HTERT RPE-1 (cell line): ENCODE results near the gene STAB1.
"Not testable (repeated sequence)": the region's sequence is repeated elsewhere in the genome, so short reads cannot be mapped to it uniquely, and the experiment has no call there.

ENCODE experiments used
- in situ Hi-C: fragments of 300-500 bp; cut with MboI; formaldehyde crosslinking; loops from 4 replicates; pipeline ENCODE4 v1.14.3; 2020; ENCODE audit warnings: low sequenced_read_pairs

The STAB1 gene

DNA sequence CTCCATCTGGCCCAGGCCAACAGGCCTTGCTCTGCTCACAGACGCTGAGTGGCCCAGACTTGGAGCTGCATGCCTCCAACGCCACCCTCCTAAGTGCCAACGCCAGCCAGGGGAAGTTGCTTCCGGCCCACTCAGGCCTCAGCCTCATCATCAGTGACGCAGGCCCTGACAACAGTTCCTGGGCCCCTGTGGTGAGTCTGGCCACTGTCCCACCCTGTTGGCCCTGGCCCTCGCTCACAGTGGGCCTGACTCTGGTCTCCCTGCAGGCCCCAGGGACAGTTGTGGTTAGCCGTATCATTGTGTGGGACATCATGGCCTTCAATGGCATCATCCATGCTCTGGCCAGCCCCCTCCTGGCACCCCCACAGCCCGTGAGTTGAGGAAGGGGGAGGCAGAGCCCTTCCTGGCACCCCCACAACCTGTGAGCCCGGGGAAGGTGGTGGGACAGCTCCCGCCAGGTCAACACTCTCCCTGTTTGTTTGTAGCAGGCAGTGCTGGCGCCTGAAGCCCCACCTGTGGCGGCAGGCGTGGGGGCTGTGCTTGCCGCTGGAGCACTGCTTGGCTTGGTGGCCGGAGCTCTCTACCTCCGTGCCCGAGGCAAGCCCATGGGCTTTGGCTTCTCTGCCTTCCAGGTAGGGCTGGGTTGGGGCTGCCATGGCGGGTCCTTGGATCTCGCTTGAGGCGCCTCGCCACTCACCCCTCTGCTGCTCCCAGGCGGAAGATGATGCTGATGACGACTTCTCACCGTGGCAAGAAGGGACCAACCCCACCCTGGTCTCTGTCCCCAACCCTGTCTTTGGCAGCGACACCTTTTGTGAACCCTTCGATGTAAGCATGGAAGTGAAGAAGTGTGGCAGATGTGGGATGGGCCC, 28.5 kb downstream of the STAB1 start:
- in situ Hi-C loops = no loop called here

DNA sequence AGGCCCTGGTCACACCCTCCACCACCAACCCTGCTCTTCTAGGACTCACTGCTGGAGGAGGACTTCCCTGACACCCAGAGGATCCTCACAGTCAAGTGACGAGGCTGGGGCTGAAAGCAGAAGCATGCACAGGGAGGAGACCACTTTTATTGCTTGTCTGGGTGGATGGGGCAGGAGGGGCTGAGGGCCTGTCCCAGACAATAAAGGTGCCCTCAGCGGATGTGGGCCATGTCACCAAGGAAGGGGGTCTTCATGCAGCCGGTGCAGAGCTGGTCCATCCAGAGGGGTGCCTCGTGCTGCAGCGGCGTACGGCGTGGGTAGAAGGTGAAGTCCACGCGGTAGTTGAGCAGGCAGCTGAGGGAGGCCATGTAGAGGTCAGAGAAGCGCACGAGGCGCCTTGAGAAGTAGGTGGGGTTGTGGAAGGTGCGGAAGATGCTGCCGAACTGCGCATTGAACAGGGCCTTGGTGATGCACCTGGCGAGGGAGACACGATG, 29.2 kb downstream of the STAB1 start:
- in situ Hi-C loops = no loop called here

DNA sequence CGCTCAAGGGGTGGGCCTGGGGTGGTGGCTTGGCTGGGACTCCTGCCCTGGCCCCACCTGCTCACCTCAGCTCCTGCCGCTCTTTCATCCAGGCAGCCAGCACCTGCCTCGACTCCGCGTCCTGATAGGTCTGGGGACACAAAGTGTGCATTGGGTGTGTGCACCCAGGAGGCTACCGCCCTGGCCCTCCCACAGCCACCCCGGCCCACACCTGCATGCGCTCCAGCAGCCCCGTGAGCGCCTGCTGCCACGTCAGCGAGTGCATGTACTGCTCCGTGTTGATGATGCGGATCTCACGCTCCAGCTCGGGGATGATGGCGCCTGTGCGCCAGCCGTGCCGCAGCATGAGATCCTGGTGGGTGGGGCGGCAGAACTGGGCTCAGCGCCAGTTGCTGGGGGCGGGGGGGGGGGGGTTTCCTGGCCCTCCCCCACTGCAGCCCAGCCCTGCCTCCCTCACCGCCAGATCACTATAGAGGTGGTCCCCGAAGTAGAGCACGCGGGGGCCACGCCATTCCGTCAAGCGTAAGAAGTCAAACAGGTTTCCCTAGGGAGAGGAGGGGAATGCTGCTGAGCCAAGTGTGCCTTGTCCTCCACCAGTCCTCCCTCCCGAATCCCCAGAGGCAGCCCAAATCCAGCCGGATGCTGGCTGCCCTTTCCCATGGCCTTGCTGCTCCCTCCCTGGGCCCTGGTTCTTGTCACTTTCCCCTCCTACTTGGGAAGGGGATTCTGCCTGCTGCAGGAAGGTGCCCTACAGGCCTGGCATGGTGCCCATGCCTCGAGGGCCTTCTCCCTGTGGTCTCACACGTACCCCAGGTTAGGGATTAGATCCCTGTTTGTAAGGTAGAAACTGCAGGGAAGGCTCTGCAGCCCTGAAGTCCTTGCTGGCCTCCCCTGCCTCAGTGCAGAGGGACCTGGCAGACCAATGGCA, 29.9 kb downstream of the STAB1 start:
- in situ Hi-C loops = no loop called here

DNA sequence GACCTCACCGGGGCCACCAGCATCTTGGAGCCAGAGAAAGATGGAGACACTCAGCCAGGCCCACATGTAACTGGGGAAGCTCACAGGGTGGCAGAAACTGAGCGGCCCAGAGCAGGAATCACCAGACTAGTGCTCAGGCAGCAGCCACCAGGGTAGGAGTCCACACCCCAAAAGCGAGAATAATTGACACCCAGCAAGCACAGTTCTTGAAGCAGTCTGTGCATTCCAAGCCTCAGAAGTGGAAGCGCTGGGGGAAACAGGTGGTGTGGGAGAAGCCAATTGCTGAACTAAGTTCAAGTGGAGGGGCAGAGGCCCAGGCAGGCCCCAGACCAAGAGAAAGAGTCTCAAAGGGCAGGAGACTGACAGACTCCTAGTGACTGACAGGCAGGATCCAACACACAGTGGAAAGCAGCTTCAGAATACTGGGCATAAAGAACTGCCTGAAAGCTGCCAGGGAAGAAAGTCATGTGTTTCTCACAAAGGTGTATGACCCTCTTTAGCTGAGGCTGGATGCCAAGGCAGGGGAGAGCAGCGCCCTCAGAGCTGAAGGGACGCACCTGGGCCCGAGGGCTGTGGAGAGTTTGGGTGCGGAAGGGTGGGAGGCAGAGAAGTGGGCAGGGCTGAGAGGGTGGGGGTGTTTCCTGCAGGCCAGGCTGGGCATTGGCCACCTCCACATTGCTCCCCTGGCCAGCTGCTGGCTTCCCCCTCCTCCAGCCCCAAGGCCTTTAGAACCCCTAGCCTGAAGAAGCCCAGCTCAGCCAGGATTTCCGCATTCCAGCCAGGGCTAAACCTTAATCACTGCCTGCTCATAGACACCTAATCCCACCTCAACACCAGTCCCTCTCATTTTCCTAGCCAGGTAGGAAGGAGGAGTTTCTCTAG, 30.8 kb downstream of the STAB1 start:
- in situ Hi-C loops = no loop called here

DNA sequence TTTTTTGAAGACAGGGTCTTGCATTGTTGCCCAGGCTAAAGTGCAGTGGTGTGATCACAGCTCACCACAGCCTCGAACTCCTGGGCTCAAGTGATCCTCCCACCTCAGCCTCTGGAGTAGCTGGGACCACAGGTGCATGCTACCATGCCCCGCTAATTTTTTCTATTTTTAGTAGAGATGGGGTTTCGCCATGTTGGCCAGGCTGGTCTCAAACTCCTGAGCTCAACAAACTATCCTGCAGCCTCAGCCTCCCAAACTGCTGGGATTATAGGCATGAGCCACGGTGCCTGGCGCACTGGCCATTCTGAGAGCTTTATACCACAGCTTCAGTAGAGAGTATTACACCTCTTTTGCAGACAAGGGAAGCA, 31.5 kb downstream of the STAB1 start:
- in situ Hi-C loops = not testable (repeated sequence)

DNA sequence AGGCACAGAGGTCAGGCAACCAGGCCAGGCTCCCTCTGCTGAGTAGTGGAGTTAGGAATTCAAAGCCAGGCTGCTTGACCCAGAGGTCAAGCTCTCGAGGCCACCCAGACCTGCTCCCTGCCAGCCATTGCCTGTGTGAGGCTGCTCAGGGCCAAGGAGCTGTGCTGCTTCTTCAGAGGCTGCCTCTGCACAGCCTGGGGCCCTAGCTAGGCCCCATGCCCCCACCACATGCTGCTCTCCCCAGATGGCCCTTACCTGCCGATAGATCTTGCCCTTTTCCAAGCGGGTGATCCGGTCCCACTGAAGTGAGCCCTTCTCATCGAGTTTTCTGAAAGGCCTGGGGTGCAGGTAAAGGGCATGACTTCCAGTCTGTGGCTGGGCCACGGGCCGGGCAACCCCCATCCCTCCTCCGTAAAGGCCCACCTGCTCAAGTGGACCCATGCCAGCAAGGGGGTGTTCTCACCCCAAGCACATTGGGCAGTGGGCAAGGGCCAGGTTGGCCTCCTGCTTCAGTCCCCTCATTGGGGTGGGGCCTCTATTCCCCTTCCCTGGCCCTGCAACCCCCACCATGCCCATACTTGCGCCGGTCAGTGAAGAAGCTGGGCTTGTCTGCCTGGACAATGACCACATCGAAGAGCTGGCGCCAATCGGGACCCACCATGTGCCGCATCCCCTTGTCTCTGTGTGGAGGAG, 32.0 kb downstream of the STAB1 start:
- in situ Hi-C loops = no loop called here

DNA sequence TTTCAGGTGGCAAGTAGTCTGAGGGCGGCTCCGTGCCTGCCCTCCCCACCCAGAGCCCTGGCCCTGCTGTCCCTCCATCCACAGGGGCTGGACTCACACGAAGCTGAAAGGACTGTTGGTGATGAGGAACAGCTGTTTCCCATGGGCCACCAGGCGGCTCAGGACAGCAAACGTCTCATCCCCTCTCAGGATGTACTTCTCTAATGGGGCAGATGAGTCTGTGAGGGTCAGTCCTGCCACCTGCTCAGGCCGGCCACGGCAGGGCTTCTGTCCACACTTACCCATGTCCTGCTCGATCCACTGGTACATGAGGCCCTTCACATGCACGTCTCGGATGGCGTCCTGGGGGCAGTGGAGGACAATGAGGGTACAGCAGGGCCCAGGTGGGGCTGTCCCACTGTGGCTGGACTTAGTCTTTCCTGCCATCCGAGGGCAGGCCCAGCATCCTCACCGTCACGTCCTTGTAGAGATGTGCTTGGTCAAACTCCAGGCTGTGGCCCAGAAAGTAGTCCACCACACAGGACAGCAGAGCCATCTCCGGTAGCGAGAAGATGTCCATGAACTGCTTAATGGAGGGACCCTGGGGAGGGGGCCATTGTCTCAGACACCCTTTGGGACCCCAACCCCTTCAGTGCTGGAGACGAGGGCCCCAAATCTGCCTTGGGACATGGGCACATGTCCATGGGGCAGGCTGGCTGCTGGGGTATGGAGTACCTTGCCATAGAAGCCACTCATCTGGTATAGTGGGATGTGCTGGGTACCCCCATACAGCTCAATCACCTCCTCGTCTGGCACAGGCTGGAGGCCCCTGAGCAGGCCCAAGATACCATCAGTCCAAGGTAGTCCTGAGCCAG, 32.8 kb downstream of the STAB1 start:
- in situ Hi-C loops = no loop called here

DNA sequence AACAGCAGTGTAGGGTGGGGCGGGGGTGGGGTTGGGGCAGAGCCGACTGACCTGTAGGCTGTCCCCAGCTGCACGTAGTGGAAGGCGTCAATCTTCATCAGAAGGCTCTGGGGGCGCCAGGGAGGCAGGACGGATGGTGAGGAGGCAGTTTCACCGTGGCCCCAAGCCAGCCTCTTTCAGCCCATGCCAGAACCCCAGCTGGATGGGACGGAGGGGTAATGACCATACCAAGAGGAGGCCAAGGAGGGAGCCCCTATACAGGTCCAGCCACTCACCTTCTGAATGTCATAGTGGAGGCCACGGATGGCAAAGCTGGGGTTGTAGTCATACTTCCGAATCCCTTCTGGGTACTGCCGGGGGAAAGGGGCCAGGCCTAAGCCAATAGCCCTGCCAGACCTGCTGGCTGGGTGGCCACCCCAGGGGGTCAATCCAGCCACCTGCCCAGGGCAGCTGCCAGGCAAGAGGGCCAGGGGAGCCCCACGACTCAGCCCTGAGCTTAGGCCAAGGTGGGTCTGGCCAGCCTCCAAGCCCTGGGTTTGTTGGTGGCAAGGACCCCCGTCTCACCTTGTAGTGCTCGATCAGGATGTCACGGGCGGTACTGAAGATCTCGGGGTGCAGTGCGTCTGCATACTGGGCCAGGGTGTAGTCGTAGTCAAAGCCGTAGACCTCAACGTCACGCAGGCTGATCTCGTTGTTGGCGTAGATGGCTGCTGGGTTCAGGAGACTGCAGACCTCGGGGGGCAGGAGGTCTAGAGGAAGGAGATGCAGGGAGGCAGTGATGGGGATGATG, 33.6 kb downstream of the STAB1 start:
- in situ Hi-C loops = no loop called here

DNA sequence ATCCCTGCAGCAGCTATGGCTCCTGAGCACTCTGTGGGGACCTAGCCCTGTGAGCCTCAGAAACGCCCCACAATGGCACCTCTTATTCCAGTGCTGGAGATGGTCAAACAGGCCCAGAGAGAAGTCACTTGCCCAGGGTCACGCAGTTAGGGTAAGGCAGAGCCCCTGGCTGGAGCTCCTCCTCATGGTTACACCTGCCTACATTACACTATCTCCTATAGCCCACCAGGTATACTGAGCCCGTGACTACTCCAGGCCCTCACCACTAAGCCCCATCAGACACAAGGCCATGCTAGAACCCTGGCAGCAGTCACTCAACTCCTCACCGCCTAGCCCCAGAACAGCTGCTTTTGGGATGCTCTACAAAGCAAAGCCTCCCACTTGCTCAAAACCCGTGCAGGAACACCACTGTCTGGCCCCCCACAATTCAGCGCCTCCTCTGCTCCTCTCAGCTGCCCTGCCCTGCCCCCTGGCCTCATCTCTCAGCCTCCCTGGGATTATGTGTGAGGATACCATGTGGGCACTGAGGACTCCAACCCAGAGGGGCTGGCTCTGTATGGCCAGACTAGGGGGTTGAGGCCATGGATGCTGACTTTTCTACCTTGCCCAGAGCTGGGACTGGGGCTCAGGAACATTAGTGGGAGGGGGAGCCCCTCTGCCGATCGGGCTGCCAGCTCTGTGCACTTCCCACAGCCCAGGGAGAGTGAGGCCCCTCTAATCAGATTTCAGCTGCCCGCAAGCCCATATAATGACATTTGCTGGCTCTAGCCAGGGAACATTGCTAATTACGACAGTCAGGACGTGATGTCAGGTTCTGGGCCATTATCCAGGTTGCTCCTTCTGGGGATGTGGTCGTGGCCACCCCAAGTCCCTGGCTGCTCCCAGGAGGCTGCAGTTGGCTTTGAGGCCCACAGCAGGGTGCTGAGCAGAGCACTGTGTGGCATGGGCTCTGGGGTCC, 34.5 kb downstream of the STAB1 start:
- in situ Hi-C loops = no loop called here

DNA sequence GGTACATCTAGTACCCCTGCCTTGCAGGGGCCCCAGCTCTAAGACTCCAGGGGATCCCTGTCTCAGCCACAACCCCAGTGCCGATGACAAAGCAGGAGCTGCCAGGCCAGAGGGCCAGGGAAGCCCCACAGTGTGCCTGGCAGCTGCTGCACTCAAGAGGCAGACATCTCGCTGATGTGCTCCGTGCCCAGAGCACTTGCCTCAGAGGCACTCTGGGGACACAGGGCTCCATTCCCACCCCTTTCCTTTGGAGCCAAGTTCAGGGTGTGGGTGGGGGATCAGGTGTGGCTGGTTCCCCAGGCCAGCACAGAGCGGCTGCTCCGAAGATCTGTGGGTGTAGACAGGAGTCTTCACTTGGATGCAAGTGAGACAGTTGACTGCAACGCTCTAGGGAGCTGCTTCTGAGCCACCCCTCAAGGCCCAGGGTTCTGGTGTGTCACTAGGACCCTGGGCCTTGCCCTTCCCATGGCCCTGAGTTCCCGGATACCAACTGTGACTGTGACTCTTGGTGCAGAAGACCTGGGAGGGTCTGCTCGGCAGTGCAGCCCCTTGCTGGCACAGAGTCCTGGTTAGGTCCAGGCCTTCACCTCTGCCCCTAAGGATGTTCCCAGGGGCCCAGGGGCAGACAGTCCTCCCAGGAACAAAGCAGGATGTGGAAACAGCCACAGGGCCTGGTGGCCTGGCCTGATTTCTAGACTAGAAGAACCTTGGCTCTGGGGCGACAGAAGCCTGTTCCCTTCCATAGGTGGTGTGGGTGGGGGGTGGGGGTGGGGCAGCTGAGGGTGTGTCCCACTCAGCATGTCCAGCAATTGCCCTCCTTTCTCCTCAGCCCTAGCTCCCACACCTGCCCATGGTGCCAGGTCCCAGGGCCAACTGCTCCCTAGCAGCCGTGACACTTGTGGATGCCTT, 36.0 kb downstream of the STAB1 start:
- in situ Hi-C loops = no loop called here

DNA sequence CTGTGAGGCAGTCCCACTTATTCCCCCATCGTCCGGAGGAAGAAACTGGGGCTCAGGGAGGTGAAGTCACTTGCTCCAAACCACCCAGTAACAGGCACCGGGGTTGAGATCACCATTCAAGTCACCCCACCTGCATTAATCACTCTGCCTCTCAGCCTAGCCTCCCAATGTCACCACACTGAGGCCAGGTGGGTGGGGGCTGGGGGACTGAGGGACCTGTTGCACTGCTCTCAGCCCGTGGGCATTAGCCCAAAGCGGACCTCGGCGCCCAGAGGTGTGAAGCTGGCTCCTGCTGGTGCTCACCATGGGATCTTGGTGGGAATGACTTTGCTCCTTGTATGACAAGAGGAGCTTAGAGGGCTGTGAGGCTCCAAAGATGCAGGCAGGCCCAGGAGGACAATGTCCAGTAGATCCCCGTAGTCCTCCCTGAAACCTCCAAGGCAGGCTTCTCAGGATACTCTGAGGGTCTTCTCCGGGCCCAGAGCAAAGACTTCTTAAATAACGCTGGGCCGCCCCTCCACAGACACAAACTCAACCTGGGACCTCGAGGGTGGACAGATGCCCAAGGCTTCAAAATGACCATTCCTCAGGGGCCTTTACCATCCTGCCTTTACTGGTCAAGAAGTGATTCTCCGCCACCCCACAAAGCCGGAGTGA, 36.9 kb downstream of the STAB1 start:
- in situ Hi-C loops = no loop called here

DNA sequence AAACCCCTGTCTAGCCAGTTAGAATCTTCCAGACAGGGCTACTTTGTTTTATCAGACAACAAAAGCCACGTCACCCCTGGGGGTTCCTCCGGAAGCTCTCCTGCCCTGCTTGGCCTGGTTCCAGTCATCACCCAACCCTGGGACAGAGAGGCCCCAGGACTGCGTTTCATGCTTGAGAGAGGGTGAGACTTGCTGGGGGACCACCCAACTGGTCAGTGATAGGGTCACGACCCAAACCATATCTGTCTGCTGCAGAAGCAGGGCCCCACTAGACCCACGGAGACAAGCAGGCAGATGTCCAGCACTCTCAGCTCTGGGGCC, 37.3 kb downstream of the STAB1 start:
- in situ Hi-C loops = no loop called here

DNA sequence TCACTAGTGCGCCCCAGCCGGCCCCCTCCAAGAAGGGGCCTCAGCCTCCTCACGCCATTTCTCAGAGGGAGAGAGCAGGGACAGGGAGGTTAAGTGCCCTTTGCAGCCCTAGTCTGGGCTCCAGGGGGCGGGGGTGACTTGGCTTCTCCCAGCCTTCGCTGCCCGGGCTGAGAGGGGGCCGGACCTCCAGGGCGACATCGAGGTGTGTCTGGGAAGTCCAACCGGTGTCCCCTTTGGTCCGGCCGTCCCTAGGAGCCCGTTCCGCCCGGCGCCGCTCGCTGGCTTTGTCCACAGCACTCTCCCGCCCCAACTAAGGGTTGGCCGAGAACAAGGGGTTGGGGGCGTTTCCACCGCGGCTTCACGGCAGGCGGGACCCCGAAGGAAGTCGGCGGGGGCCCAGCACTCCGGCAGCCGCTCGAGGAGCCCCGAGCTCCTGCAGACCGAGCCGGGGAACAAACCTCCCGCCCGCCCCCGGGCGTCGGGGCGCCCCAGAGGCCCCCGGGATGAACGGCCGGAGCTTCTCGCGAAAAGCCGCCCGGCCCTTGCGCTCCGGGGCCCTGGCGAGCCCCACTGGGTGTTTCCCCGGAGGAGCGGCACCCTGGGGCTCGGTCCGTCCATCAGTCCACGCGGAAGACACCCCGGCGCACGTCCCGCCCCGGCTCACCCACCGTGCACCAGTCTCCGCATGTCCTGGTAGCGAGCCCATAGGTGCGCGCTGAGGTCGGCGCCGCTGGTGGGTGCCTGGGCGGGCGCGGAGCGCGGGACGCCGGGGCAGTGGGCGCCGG, 37.9 kb downstream of the STAB1 start:
- in situ Hi-C loops = no loop called here

DNA sequence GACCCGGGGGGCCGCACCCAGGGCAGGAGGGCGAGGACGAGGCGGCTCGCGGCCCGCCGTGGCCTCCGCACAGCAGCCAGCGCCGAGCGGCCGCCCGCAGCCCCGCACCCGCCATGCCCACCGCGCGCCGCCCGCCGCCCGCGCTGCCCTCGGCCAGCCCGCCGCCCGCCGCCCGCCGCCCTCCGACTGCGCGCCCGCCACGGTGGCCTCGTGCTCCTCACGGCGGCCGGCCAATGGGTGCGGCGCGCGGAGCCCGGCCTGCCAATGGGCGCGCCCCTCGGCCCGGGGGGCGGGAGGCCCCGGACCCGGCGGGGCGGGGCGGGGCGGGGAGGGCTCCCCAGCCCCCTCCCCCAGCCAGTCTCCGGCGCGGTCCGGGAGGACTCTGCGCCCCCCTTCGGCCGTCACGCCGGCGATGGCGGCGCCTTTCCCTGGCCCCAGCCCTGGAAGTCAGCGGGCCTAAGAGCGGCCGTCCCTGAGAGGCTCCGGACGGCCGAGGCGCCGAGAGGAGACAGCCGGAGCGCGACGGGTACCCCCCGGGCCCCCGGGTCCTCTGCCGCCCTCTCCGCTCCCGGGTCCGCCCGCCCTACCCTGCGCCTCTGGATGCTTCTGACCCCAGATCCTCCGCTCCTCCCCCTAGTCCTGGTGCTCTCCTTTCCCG, 38.6 kb downstream of the STAB1 start, which contains the start of gene NT5DC2:
TSS of gene NT5DC2 (minus strand) at position 235 of the 658 bp plus-strand sequence. CDS start at position 115, 120 bp downstream.
- in situ Hi-C loops = no loop called here
